ENCODE results near the gene RNF220. TPM values are rescaled to one million over a fixed set of nuclear protein-coding genes. Genes with fewer than 3 reads are reported as not detected.
A peak's percentile ranks its signal among the peaks of the same experiment; 100 is the strongest.

Gene RNF220
- total RNA-seq, 1 donor from 2014 or later: 47.1 TPM

DNA sequence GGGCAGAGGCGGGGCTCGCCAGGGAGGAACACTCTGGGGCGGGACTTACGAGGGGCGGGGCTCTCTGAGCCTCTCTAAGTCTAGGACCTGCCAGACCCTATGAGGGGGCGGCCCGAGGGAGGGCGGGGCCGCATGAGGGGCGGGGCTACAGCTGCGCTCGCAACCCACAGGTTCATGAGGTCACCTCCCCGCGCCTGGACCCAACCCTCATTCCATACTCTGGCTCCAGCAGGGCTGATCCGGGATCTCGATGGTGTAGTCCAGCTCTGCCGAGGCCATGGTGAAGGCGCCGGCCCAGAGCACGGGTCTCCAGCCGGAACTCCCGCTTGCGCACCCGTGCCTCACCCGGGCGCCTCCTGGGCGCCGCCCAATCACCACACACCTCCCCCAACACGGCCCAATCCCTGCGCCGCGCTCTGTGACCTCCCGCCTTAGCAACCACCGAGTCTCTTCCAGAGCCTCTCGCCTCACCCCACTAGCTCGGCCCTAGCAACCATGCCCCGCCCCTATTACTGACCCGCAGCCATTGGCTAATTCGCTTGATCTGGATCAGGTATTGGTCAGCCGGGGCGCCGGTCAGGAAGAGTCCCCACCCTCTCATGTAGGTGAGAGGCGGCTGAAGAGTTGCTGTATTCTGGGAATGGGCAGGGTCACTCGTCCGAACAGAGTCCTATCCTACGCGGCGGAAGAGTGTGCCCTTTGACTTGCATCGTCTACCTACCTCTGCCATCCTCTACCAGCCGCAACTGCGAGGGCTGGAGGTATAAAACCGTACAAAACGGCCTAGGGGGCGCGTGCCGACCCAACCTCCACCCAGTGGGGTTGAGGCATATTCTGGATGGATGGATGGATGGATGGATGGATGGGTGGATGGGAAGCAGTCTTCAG is 269.3 kb downstream of the RNF220 start, which contains the start of the genes ARMH1 and TMEM53:
Gene ARMH1 (plus strand): TSS at position 602 of the 888 bp plus-strand sequence. CDS start 14,984 bp downstream, outside the sequence.
Gene TMEM53 (minus strand): TSS at position 369 of the 888 bp plus-strand sequence. CDS start 90 bp downstream, at position 279.
- peak within 1 kb of the TSS; percentile 73 for H3K4me3 ChIP-seq (ENCODE audit: insufficient read depth, low read depth, low read length)
- Mint-ChIP-seq H3K36me3 (ENCODE audit: low read depth, unreplicated experiment) (peaks cover 3% of the 10 kb centered on the region), H3K9me3 (ENCODE audit: unreplicated experiment) (no peaks in the 10 kb centered on the region), H3K27ac (ENCODE audit: unreplicated experiment) (peak within 1 kb of the TSS; percentile 93), H3K4me3 (ENCODE audit: unreplicated experiment) (peak within 1 kb of the TSS; percentile 91), H3K4me1 (ENCODE audit: low read depth, unreplicated experiment) (peaks cover 23% of the 10 kb centered on the region), H3K27me3 (ENCODE audit: low read depth, unreplicated experiment) (no peaks in the 10 kb centered on the region)
- H3K27me3 ChIP-seq (ENCODE audit: insufficient read depth, low read length): no peaks in the 10 kb centered on the region
- no peak for TF ChIP-seq EZH2 (IDR thresholded peaks at IDR 0.05; ENCODE audit: insufficient read depth, low read length)
- TF ChIP-seq, protein P1, sequence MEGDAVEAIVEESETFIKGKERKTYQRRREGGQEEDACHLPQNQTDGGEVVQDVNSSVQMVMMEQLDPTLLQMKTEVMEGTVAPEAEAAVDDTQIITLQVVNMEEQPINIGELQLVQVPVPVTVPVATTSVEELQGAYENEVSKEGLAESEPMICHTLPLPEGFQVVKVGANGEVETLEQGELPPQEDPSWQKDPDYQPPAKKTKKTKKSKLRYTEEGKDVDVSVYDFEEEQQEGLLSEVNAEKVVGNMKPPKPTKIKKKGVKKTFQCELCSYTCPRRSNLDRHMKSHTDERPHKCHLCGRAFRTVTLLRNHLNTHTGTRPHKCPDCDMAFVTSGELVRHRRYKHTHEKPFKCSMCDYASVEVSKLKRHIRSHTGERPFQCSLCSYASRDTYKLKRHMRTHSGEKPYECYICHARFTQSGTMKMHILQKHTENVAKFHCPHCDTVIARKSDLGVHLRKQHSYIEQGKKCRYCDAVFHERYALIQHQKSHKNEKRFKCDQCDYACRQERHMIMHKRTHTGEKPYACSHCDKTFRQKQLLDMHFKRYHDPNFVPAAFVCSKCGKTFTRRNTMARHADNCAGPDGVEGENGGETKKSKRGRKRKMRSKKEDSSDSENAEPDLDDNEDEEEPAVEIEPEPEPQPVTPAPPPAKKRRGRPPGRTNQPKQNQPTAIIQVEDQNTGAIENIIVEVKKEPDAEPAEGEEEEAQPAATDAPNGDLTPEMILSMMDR (IDR thresholded peaks at IDR 0.05; ENCODE audit: insufficient read depth, low read depth, low read length): no peak
- peak within 1 kb of the TSS; percentile 87 for H3K27ac ChIP-seq (ENCODE audit: low read depth, low read length)
- H3K9ac ChIP-seq (ENCODE audit: low read length): peak within 1 kb of the TSS; percentile 82
- peak; percentile 97 for DNase-seq (ENCODE audit: low read depth)
- no peaks in the 10 kb centered on the region for H3K36me3 ChIP-seq (ENCODE audit: insufficient read depth, low read length)
- H3K79me2 ChIP-seq (ENCODE audit: insufficient read depth, low read length): no peaks in the 10 kb centered on the region
- H3K4me2 ChIP-seq (ENCODE audit: low read length): peak within 1 kb of the TSS; percentile 91
- H4K20me1 ChIP-seq (ENCODE audit: insufficient read depth, low read length): no peaks in the 10 kb centered on the region
- H3K4me1 ChIP-seq (ENCODE audit: insufficient read depth, low read length): peaks cover 26% of the 10 kb centered on the region
- H3K9me3 ChIP-seq (ENCODE audit: insufficient read depth, low read depth, low read length): no peaks in the 10 kb centered on the region
- FAIRE-seq: no peak
- H2AFZ ChIP-seq (ENCODE audit: low read depth, low read length): peak within 1 kb of the TSS; percentile 98

DNA sequence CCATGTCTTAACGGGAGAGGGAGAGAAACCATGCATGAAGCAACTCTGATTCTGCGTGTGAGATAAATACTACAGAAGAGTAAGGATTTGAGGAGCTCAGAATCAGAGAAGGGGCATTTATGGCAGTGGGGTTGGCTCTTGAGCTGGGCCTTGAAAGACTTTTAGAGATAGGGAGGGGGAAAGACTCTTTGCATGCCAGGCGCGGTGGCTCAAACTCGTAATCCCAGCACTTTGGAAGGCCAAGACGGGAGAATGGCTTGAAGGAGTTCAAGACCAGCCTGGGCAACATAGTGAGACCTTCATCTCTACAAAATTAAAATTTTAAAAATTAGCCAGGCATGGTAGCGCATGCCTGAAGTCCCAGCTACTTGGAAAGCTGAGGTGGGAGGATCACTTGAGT is 270.1 kb downstream of the RNF220 start:
- peak overlapping the region; percentile 73 for H3K4me3 ChIP-seq (ENCODE audit: insufficient read depth, low read depth, low read length)
- H3K4me3 Mint-ChIP-seq (ENCODE audit: unreplicated experiment): peak overlapping the region; percentile 91
- H3K9ac ChIP-seq (ENCODE audit: low read length): no peak overlapping the region
- H3K4me2 ChIP-seq (ENCODE audit: low read length): peak overlapping the region; percentile 91
- TF ChIP-seq, protein P1 (IDR thresholded peaks at IDR 0.05; ENCODE audit: insufficient read depth, low read depth, low read length): no peak
- no peak for TF ChIP-seq EZH2 (IDR thresholded peaks at IDR 0.05; ENCODE audit: insufficient read depth, low read length)
- peaks cover 23% of the 10 kb centered on the region for H3K4me1 Mint-ChIP-seq (ENCODE audit: low read depth, unreplicated experiment)
- H3K27ac ChIP-seq (ENCODE audit: low read depth, low read length): no peak overlapping the region
- no peaks in the 10 kb centered on the region for H3K9me3 ChIP-seq (ENCODE audit: insufficient read depth, low read depth, low read length)
- H3K79me2 ChIP-seq (ENCODE audit: insufficient read depth, low read length): no peaks in the 10 kb centered on the region
- no peaks in the 10 kb centered on the region for H3K36me3 ChIP-seq (ENCODE audit: insufficient read depth, low read length)
- no peak for DNase-seq (ENCODE audit: low read depth)
- peaks cover 26% of the 10 kb centered on the region for H3K4me1 ChIP-seq (ENCODE audit: insufficient read depth, low read length)
- H2AFZ ChIP-seq (ENCODE audit: low read depth, low read length): peak overlapping the region; percentile 98
- H3K9me3 Mint-ChIP-seq (ENCODE audit: unreplicated experiment): no peaks in the 10 kb centered on the region
- FAIRE-seq: no peak
- H3K36me3 Mint-ChIP-seq (ENCODE audit: low read depth, unreplicated experiment): peaks cover 8% of the 10 kb centered on the region
- no peaks in the 10 kb centered on the region for H3K27me3 ChIP-seq (ENCODE audit: insufficient read depth, low read length)
- H3K27me3 Mint-ChIP-seq (ENCODE audit: low read depth, unreplicated experiment): no peaks in the 10 kb centered on the region
- H3K27ac Mint-ChIP-seq (ENCODE audit: unreplicated experiment): no peak overlapping the region
- no peaks in the 10 kb centered on the region for H4K20me1 ChIP-seq (ENCODE audit: insufficient read depth, low read length)

Measured in astrocyte (in vitro differentiated cells and primary cell).